DMS79 (cell line): ENCODE data around the gene MKNK2.

Source experiments
- DNase-seq: peaks from one replicate; lab custom pipeline; 2025; lab: John Stamatoyannopoulos, UW

The MKNK2 gene

GRCh38 chr19:2080336-2080988, 29.4 kb upstream of the MKNK2 start:
- DNase-seq, result no peak

GRCh38 chr19:2079865-2080301, 28.8 kb upstream of the MKNK2 start:
- no peak for DNase-seq

GRCh38 chr19:2079076-2079864, 28.2 kb upstream of the MKNK2 start:
- DNase-seq, result no peak

- DNase-seq, result no peak
These were observed 27.0 kb upstream of the MKNK2 start for GRCh38 chr19:2077833-2078619.

DNA sequence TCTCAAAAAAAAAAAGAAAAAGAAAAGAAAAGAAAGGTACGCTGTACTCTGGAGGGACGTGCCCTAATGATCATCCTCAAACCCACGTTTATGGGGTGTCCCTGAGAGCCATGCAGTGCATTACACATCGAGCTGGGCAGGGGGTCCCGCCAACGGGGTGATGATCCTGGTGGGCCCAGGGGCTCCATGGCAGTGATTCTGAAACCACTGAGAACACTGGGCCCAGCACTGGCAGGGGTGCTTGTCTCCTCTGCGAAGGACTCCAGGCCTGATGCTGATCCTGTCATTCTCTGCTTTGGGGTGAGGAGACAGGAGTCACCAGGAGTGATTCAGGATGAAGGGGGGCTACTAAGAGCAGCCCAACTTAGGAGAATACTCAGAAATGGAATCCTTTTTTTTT, 26.4 kb upstream of the MKNK2 start:
- DNase-seq, result no peak

- no peak for DNase-seq
These were observed 25.5 kb upstream of the MKNK2 start for GRCh38 chr19:2076526-2076944.

- no peak for DNase-seq
These were observed 21.9 kb upstream of the MKNK2 start for GRCh38 chr19:2072757-2073551.

DNA sequence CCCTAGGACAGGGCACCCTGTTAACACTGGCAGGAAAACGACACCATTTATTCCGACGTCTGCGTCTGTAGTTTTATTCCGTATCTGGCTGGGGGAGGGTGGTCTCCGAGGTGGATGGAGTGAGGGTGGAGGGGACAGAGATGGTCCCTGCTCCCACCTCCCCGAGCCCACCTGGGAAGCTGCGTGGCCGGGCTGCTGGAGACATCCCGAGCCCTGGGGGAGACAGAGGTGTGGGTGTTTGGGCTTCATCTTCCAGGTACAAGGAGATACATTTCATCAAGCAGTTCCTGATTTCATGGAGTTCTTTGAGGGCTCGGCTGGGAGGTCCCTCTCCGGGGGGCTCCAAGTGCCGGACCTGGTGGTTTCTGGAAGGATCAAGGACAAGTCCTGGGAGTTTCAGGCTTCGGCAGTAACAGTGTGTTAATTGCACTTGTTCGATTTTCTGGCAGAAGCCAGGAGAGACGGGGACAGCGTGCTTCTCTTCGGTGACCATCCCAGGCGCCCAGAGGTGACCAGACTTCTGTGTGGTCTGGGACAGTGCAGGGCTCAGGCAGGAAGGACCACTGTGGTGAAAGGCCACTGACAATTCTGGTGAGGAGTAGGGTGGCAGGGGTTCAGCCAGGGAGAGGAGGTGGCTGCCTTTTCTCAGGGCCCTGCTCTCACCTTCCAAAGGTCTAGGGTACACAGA, 20.1 kb upstream of the MKNK2 start:
- no peak for DNase-seq

- no peak for DNase-seq
These were observed 19.4 kb upstream of the MKNK2 start for GRCh38 chr19:2070436-2070827.

DNA sequence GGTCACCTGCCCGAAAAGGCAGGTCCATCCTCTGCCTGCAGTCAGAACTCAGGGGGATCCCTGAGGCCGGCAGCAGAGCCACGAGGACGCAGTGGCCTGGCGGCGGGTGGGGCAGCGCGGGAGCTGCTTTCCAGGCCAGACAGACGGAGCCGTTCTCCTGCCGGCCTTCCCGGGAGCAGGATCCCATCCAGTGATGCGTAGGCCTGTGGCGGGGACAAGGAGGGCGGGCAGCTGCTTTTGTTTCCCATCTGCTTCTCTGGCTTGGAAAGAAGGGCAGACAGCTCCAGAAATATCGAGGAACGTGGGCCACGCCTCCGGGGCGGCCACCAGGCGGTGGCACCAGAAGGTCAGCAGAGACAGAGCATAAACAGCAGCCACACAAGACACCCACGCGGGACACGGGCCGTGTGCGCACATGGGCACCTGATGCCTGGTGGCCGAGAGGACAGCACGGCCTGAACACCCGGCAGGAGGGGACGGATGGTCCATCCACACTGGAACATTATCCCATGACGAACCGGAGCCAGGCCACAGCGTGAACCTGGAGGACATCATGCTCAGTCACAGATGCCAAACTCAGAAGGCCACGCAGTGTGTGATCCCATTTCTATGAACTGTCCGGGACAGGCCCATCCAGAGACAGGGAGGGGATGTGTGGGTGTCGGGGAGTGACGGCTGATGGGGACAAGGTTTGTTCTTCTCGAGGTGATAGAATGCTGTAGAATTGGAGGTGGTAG, 13.9 kb upstream of the MKNK2 start:
- DNase-seq, result no peak

- no peak for DNase-seq
These were observed 13.3 kb upstream of the MKNK2 start for GRCh38 chr19:2064395-2064787.

GRCh38 chr19:2063824-2064223, 12.8 kb upstream of the MKNK2 start:
- no peak for DNase-seq

- no peak for DNase-seq
These were observed 11.7 kb upstream of the MKNK2 start for GRCh38 chr19:2062770-2063169.

DNA sequence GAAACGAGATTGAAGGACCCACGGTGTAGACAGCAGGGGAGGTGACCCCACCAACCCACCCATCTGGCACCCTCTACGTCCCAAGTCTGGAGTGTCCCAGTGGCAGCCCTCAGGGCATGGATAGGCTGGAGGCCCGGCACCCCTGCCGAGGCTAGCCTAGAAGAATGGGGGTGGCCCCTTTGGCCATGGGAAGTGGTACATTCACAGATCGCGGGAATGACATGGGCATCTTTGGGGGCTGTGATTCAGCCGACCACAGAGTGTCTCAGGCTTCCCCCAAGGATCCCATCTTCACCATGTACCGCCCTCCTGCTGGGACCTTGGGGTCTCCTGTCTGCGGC, 11.3 kb upstream of the MKNK2 start:
- no peak for DNase-seq

- DNase-seq, result peak; percentile 96
These were observed 10.7 kb upstream of the MKNK2 start for GRCh38 chr19:2061495-2062388.

DNA sequence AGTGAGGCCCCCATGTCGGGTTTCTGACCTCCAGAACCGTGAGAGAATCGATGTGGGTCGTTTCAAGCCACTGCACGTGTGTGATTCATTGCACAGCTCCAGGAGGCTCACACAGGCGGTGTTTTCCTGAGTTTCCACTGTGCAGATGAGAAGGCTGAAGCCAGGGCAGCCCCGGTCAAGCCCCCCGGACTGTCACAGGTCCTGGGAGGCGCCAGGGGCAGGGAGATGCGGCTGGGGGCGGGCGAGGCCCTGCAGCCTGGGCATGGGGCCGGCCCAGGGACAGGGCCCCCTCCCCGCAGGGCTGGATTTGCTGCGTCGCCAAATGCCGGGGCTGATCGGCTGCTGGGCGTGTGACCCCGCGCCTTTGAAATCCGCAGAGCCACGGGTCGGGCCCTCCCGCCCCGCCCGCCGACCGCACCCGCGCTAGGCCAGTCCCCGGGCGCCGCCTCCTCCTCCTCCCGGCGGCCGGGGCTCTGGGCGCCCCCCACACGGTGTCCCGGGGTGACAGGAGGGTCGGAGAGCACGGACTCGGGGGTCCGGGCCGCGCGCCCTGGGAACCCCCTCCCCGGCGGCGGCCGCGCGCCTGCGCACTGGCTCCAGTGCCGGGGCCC, 9.9 kb upstream of the MKNK2 start:
- DNase-seq, result no peak

DNA sequence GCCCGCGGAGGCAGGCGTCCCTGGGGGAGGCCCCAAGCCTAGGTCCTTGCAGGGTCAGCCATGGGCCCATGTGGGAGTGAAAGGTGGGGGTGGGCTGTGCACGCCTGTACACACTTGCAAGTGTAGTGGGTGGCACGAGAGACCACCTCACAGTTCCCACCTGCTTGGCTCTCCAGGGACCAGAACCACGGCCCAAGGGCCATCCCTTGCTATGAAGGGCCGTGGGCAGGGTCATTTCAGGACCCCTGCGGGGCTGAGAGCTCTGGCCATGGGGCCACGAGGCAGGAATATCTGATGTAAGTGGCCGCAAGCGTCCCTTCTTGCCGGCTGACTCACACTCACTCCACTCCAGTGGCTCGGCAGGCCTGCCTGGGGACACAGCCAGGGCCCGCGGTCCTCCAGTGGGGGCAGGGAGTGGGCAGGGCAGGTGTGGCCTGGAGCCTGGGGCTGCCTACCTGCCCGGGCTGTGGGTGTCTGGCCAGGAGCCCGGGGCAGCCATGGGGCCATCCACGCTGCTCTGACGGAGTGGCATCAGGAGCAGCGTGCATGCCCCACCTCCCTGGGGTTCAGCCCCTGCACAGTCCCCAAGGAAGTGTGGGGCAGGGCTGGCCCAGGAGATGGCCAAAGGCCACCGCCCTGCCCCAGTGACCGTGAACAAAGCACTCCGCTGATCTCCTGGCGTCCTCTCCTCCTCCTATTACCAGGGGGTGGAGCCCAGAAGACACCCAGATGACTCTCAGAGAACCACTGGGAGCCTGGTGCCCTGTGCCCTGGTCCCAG, 8.6 kb upstream of the MKNK2 start:
- peak; percentile 34 for DNase-seq

- no peak for DNase-seq
These were observed 7.8 kb upstream of the MKNK2 start for GRCh38 chr19:2058570-2059421.
